Measurements from ENCODE around the gene GRM7.

- no peak for TF ChIP-seq CTCF (IDR thresholded peaks at IDR 0.05)
- no peak for TF ChIP-seq POLR2AphosphoS5 (IDR thresholded peaks at IDR 0.05)
- TF ChIP-seq POLR2A (IDR thresholded peaks at IDR 0.05), result no peak
- TF ChIP-seq EP300 (IDR thresholded peaks at IDR 0.05), result no peak
Observed at GRCh38 chr3:7346364-7346763, 485.4 kb downstream of the GRM7 start.
